Measurements from ENCODE around the gene PPP4R3B.

GRCh38 chr2:55616551-55617174 lies 759 bp downstream of the PPP4R3B start:
- TF ChIP-seq CTCF (conservative IDR thresholded peaks at IDR 0.05; ENCODE audit: low read length) = no peak
- no peak for TF ChIP-seq EZH2phosphoT487 (IDR thresholded peaks at IDR 0.05; ENCODE audit: borderline replicate concordance, low read depth, low read length)

Measured in OCI-LY7 (cell line).